ENCODE results near the gene PPP1R3E. TPM values are rescaled to one million over a fixed set of nuclear protein-coding genes. Genes with fewer than 3 reads are reported as not detected.
A peak's percentile ranks its signal among the peaks of the same experiment; 100 is the strongest.

The PPP1R3E gene
- 10 to 100 TPM; 43.9 to 47.9 TPM for total RNA-seq

GRCh38 chr14:23302290-23303225, at the start of gene PPP1R3E:
TSS of gene PPP1R3E (minus strand) at chr14:23302859. CDS start at chr14:23302576, 283 bp downstream.
- ATAC-seq (peak; percentile 50), DNase-seq (peak; percentile 97)
- intact Hi-C loops (cut with micrococcal nuclease): no loop called here
- H3K36me3 Mint-ChIP-seq (ENCODE audit: low read depth): peaks cover 29% of the 10 kb centered on the region
- peaks cover 20% of the 10 kb centered on the region for H3K4me1 Mint-ChIP-seq (ENCODE audit: low read depth)
- CTCF ChIA-PET: interaction anchor here (0.7 to 7.1 kb wide), 11 partner anchors 11 to 256 kb away, joined by 3 to 78 read pairs (median 3); partner anchors contain the start of genes HOMEZ and PABPN1
- peak within 1 kb of the TSS; percentile 97 for H3K27ac Mint-ChIP-seq
- H3K9me3 Mint-ChIP-seq: no peaks in the 10 kb centered on the region
- TF ChIP-seq, protein P1, sequence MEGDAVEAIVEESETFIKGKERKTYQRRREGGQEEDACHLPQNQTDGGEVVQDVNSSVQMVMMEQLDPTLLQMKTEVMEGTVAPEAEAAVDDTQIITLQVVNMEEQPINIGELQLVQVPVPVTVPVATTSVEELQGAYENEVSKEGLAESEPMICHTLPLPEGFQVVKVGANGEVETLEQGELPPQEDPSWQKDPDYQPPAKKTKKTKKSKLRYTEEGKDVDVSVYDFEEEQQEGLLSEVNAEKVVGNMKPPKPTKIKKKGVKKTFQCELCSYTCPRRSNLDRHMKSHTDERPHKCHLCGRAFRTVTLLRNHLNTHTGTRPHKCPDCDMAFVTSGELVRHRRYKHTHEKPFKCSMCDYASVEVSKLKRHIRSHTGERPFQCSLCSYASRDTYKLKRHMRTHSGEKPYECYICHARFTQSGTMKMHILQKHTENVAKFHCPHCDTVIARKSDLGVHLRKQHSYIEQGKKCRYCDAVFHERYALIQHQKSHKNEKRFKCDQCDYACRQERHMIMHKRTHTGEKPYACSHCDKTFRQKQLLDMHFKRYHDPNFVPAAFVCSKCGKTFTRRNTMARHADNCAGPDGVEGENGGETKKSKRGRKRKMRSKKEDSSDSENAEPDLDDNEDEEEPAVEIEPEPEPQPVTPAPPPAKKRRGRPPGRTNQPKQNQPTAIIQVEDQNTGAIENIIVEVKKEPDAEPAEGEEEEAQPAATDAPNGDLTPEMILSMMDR (IDR thresholded peaks at IDR 0.05): no peak
- peaks cover 19% of the 10 kb centered on the region for H3K27me3 Mint-ChIP-seq
- POLR2A ChIA-PET: interaction anchor here (0.7 to 6.5 kb wide), 14 partner anchors 8 to 536 kb away, joined by 3 to 139 read pairs (median 6); partner anchors contain the start of genes ACIN1, C14orf119, HOMEZ and OXA1L
- H3K4me3 Mint-ChIP-seq: peak within 1 kb of the TSS; percentile 91

DNA sequence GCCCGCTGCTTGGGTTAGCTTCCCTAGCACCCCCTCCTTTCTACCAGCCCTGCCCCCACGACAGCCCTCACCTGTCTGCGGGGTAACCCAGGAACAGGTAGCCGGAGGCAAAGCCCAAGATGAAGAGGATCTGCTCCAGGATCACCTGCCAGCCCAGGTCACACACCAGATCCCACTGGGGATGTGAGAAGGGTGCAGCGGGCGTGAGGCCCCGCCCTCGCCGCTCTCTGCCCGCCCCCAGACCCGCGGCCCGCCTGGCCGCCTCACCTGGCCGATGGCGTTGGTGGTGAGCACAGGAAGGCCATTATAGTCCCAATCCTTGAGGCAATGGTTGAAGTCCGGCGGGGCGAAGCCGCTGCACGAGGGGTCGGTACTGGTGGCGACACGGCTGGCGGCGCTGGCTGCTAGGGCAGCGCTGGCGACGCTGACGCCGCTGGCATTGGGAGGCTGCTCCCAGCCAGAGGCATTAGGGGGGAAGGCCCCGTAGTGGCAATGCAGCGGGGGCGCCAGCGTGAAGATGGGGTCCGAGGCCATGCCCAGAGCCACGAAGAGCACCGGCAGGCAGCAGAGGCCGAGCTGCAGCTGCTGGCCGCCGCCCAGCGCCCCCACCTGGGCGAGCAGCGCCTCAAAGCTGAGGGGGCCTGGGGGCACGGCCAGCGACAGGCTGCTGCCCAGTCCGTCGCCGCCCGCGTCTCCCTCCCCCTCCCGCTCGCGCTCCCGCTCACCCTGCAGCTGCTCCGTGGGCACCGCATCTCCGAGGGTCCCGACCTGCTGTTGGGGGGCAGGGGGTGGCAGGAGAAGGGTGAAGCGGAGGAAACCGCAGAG, 49.2 kb upstream of the PPP1R3E start:
- Mint-ChIP-seq H3K27ac (no peak overlapping the region), H3K4me1 (ENCODE audit: low read depth) (peaks cover 4% of the 10 kb centered on the region), H3K36me3 (ENCODE audit: low read depth) (no peaks in the 10 kb centered on the region), H3K4me3 (peak overlapping the region; percentile 54), H3K9me3 (no peaks in the 10 kb centered on the region), H3K27me3 (peaks cover 35% of the 10 kb centered on the region)
- intact Hi-C loops (cut with micrococcal nuclease): no loop called here
- TF ChIP-seq, protein P1 (IDR thresholded peaks at IDR 0.05): no peak
- DNase-seq: peak; percentile 6
- ChIA-PET POLR2A (interaction anchor here (2.0 kb wide), 1 partner anchor 30 kb away, joined by 6 read pairs; the partner anchor contains the start of gene PABPN1), CTCF (interaction anchor here (1.1 to 2.8 kb wide), 3 partner anchors 13 to 28 kb away, joined by 3 to 19 read pairs (median 7); no protein-coding TSS in a partner anchor)
- ATAC-seq: peak; percentile 45

GRCh38 chr14:23349156-23349845, 46.6 kb upstream of the PPP1R3E start:
- Mint-ChIP-seq H3K36me3 (ENCODE audit: low read depth) (no peaks in the 10 kb centered on the region), H3K27ac (no peak overlapping the region), H3K4me3 (no peak overlapping the region), H3K9me3 (no peaks in the 10 kb centered on the region), H3K4me1 (ENCODE audit: low read depth) (peaks cover 4% of the 10 kb centered on the region), H3K27me3 (peaks cover 26% of the 10 kb centered on the region)
- DNase-seq (no peak), ATAC-seq (no peak)
- intact Hi-C loops (cut with micrococcal nuclease): no loop called here
- TF ChIP-seq, protein P1 (IDR thresholded peaks at IDR 0.05): no peak
- CTCF ChIA-PET: no interaction called here
- POLR2A ChIA-PET: interaction anchor here (1.1 kb wide), 1 partner anchor 11 kb away, joined by 3 read pairs; no protein-coding TSS in a partner anchor

GRCh38 chr14:23348297-23348655, 45.6 kb upstream of the PPP1R3E start:
- Mint-ChIP-seq H3K27ac (no peak overlapping the region), H3K27me3 (peaks cover 16% of the 10 kb centered on the region), H3K4me1 (ENCODE audit: low read depth) (peaks cover 4% of the 10 kb centered on the region), H3K9me3 (no peaks in the 10 kb centered on the region), H3K36me3 (ENCODE audit: low read depth) (no peaks in the 10 kb centered on the region), H3K4me3 (no peak overlapping the region)
- TF ChIP-seq, protein P1 (IDR thresholded peaks at IDR 0.05): no peak
- ATAC-seq (no peak), DNase-seq (no peak)
- POLR2A ChIA-PET: no interaction called here
- CTCF ChIA-PET: interaction anchor here (1.2 kb wide), 1 partner anchor 20 kb away, joined by 3 read pairs; no protein-coding TSS in a partner anchor
- intact Hi-C loops (cut with micrococcal nuclease): no loop called here

Measured in activated CD8-positive, alpha-beta T cell treated with anti-CD3 and anti-CD28 coated beads for 36 hours (primary cell).